GM12872 (cell line): ENCODE results near the gene ATP23.

Source experiments
- CTCF ChIP-seq: IDR thresholded peaks from 3 replicates; pipeline ENCODE4 v1.5.1; 2011; ENCODE audit warnings: low read depth, mild to moderate bottlenecking, low read length, moderate library complexity; ENCODE audit not compliant: insufficient read depth

ATP23 gene

GRCh38 chr12:57939291-57939690 is 2.1 kb upstream of the ATP23 start:
- no peak for TF ChIP-seq CTCF

GRCh38 chr12:57940052-57940914 is 1.1 kb upstream of the ATP23 start:
- no peak for TF ChIP-seq CTCF

- no peak for TF ChIP-seq CTCF
Observed at GRCh38 chr12:57940915-57941164, 527 bp upstream of the ATP23 start.

- TF ChIP-seq CTCF: no peak
Observed at GRCh38 chr12:57943438-57944080, 2.2 kb downstream of the ATP23 start.

- TF ChIP-seq CTCF: no peak
Observed at GRCh38 chr12:57944313-57945023, 3.1 kb downstream of the ATP23 start.

- TF ChIP-seq CTCF: no peak
Observed at GRCh38 chr12:57952766-57953165, 11.4 kb downstream of the ATP23 start.

GRCh38 chr12:57954768-57955167 is 13.4 kb downstream of the ATP23 start:
- TF ChIP-seq CTCF: no peak
